WTC11 (cell line): ENCODE results near the gene PCGF3.

Source experiments
- CREB1 ChIP-seq: sonication (generic); formaldehyde crosslinking; IDR thresholded peaks from 2 replicates; pipeline ENCODE4 v1.8.0; 2023; ENCODE audit warnings: mild to moderate bottlenecking, missing genetic modification reagents
- NFATC4 ChIP-seq: fragments of 250-450 bp; sonication (Bioruptor Pico); IDR thresholded peaks from 2 replicates; pipeline ENCODE4 v1.9.0; 2021; ENCODE audit warnings: mild to moderate bottlenecking
- NFE2L1 ChIP-seq: sonication (generic); formaldehyde crosslinking; IDR thresholded peaks from 2 replicates; pipeline ENCODE4 v1.8.1; 2023; ENCODE audit warnings: missing genetic modification reagents
- NR3C1 ChIP-seq: sonication (generic); formaldehyde crosslinking; conservative IDR thresholded peaks from 2 replicates; pipeline ENCODE4 v1.8.1; 2023; ENCODE audit warnings: low read depth, mild to moderate bottlenecking, missing genetic modification reagents
- TP53 ChIP-seq: sonication (generic); formaldehyde crosslinking; IDR thresholded peaks from 2 replicates; pipeline ENCODE4 v1.8.1; 2023; ENCODE audit warnings: mild to moderate bottlenecking, missing genetic modification reagents
- TF ChIP-seq, protein P1 (sequence below): fragments of 250-450 bp; sonication (Bioruptor Pico); IDR thresholded peaks from 2 replicates; pipeline ENCODE4 v2.1.2; 2022; ENCODE audit warnings: mild to moderate bottlenecking, moderate library complexity
- TF ChIP-seq, protein P2 (sequence below): sonication (generic); formaldehyde crosslinking; IDR thresholded peaks from 2 replicates; pipeline ENCODE4 v1.8.1; 2023; ENCODE audit warnings: mild to moderate bottlenecking, missing genetic modification reagents, borderline replicate concordance
- TF ChIP-seq, protein P3 (sequence below): fragments of 200-600 bp; IDR thresholded peaks from 2 replicates; pipeline ENCODE4 v1.8.0; 2022; ENCODE audit warnings: antibody characterized with exemption
- TF ChIP-seq, protein P4 (sequence below): sonication (generic); formaldehyde crosslinking; IDR thresholded peaks from 2 replicates; pipeline ENCODE4 v1.8.0; 2022; ENCODE audit warnings: mild to moderate bottlenecking, missing genetic modification reagents

DNA sequence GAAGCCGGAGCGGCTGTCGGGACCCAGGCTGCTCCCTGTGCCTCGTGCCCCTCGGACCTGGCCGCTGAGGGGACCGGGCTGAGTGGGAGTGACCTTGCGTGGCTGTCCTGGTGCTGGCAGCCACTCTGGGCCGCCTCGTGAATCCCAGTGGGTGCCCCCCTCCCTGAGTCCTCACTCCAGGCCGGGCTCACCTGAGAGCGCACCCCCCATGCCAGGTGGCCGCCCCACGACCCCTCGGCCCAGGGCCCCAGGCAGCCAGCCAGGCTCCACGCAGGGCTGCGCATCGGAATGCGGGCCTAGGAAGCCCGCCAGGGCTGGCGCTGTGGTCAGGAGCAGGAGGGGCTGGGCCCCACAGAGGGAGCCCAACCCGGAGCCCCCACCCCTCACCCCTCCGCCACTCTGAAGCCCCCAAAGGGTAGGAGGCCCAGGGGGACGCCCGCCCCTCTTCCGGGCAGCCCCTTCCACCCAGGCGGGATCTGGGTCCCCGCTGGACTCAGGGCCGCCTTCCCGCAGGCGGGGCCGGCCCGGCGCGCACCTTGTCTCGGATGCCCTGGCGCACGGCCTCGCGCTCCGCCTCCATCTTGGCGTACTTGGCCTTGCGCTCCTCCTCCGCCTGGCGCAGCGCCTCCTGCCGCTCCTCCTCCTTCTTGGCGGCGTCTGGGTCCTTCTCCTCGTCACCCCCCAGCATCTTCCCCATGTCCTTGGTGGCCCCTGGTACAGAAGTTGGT, 86.4 kb downstream of the PCGF3 start:
- TF ChIP-seq, protein P1, sequence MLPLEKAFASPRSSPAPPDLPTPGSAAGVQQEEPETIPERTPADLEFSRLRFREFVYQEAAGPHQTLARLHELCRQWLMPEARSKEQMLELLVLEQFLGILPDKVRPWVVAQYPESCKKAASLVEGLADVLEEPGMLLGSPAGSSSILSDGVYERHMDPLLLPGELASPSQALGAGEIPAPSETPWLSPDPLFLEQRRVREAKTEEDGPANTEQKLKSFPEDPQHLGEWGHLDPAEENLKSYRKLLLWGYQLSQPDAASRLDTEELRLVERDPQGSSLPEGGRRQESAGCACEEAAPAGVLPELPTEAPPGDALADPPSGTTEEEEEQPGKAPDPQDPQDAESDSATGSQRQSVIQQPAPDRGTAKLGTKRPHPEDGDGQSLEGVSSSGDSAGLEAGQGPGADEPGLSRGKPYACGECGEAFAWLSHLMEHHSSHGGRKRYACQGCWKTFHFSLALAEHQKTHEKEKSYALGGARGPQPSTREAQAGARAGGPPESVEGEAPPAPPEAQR (CRISPR knock-in tag): no peak
- TF ChIP-seq, protein P2, sequence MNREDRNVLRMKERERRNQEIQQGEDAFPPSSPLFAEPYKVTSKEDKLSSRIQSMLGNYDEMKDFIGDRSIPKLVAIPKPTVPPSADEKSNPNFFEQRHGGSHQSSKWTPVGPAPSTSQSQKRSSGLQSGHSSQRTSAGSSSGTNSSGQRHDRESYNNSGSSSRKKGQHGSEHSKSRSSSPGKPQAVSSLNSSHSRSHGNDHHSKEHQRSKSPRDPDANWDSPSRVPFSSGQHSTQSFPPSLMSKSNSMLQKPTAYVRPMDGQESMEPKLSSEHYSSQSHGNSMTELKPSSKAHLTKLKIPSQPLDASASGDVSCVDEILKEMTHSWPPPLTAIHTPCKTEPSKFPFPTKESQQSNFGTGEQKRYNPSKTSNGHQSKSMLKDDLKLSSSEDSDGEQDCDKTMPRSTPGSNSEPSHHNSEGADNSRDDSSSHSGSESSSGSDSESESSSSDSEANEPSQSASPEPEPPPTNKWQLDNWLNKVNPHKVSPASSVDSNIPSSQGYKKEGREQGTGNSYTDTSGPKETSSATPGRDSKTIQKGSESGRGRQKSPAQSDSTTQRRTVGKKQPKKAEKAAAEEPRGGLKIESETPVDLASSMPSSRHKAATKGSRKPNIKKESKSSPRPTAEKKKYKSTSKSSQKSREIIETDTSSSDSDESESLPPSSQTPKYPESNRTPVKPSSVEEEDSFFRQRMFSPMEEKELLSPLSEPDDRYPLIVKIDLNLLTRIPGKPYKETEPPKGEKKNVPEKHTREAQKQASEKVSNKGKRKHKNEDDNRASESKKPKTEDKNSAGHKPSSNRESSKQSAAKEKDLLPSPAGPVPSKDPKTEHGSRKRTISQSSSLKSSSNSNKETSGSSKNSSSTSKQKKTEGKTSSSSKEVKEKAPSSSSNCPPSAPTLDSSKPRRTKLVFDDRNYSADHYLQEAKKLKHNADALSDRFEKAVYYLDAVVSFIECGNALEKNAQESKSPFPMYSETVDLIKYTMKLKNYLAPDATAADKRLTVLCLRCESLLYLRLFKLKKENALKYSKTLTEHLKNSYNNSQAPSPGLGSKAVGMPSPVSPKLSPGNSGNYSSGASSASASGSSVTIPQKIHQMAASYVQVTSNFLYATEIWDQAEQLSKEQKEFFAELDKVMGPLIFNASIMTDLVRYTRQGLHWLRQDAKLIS (CRISPR knock-in tag): no peak
- TF ChIP-seq, protein P3, sequence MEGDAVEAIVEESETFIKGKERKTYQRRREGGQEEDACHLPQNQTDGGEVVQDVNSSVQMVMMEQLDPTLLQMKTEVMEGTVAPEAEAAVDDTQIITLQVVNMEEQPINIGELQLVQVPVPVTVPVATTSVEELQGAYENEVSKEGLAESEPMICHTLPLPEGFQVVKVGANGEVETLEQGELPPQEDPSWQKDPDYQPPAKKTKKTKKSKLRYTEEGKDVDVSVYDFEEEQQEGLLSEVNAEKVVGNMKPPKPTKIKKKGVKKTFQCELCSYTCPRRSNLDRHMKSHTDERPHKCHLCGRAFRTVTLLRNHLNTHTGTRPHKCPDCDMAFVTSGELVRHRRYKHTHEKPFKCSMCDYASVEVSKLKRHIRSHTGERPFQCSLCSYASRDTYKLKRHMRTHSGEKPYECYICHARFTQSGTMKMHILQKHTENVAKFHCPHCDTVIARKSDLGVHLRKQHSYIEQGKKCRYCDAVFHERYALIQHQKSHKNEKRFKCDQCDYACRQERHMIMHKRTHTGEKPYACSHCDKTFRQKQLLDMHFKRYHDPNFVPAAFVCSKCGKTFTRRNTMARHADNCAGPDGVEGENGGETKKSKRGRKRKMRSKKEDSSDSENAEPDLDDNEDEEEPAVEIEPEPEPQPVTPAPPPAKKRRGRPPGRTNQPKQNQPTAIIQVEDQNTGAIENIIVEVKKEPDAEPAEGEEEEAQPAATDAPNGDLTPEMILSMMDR: no peak
- TF ChIP-seq, protein P4, sequence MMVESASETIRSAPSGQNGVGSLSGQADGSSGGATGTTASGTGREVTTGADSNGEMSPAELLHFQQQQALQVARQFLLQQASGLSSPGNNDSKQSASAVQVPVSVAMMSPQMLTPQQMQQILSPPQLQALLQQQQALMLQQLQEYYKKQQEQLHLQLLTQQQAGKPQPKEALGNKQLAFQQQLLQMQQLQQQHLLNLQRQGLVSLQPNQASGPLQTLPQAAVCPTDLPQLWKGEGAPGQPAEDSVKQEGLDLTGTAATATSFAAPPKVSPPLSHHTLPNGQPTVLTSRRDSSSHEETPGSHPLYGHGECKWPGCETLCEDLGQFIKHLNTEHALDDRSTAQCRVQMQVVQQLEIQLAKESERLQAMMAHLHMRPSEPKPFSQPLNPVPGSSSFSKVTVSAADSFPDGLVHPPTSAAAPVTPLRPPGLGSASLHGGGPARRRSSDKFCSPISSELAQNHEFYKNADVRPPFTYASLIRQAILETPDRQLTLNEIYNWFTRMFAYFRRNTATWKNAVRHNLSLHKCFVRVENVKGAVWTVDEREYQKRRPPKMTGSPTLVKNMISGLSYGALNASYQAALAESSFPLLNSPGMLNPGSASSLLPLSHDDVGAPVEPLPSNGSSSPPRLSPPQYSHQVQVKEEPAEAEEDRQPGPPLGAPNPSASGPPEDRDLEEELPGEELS (CRISPR knock-in tag): no peak
- no peak for TF ChIP-seq NR3C1 (CRISPR knock-in tag)
- no peak for TF ChIP-seq TP53 (CRISPR knock-in tag)
- no peak for TF ChIP-seq NFATC4
- no peak for TF ChIP-seq NFE2L1 (CRISPR knock-in tag)
- TF ChIP-seq CREB1 (CRISPR knock-in tag): no peak
